ENCODE measurements around the gene LIPI.

- TF ChIP-seq CTCF (IDR thresholded peaks at IDR 0.05) (no peak), POLR2A (IDR thresholded peaks at IDR 0.05) (no peak)
These were observed 34.2 kb upstream of the LIPI start for GRCh38 chr21:14244911-14245310.
